ENCODE results near the gene NEK8. TPM values are rescaled to one million over a fixed set of nuclear protein-coding genes. Genes with fewer than 3 reads are reported as not detected.

Gene NEK8
- total and polyA plus RNA-seq, 2 of the 8 experiments (the other 6 are each of a cell fraction or from before 2014, with no cell fraction given) = 14.9 to 23.3 TPM

DNA sequence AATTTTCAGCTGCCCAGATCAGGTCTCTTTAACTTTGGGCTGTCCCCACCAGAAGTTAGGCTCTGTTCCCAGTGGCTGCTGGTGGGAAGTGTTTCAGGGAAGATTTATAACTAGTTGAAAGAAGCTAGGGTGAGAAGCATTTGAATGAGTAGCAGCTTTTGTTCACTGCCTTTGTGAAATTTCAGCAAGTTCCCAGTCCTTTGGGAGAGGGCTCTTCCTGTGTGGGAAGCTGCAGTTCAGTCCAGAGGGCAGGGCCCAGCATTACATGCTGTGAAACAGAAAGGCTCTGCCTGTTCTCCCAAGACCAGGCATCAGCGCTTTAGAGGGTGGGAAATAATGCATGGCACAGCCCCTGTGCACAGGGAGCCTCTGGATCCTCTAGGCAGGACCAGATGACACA, 34.7 kb upstream of the NEK8 start:
- H3K27ac ChIP-seq (ENCODE audit: low read depth, low read length) = no peak overlapping the region
- TF ChIP-seq GABPA (IDR thresholded peaks at IDR 0.05; ENCODE audit: borderline replicate concordance, insufficient read depth, low read length) = no peak
- TF ChIP-seq RFX5 (IDR thresholded peaks at IDR 0.05; ENCODE audit: borderline replicate concordance, low read depth, low read length) = no peak

More for the DNA sequence above, 34.7 kb upstream of the NEK8 start:
- H3K27me3 ChIP-seq (replicated peaks in 1 of 4; ENCODE audit: control insufficient read depth in 3 of 4, extremely low read depth in 1 of 4, insufficient read depth in 3 of 4, low read length in 3 of 4) = no peaks in the 10 kb centered on the region
- ChIA-PET CTCF (ENCODE audit: partially characterized antibody) (interaction anchor here (0.8 to 1.3 kb wide), 2 partner anchors 47 to 81 kb away, joined by 3 read pairs; no protein-coding TSS in a partner anchor), POLR2A (ENCODE audit: partially characterized antibody) (interaction anchor here (1.1 to 6.4 kb wide), 10 partner anchors 10 to 71 kb away, joined by 3 to 47 read pairs (median 8); partner anchors contain the start of genes PROCA1, RPL23A, SDF2 and SUPT6H)
- H3K9ac ChIP-seq (replicated peaks in 1 of 4; ENCODE audit: extremely low read depth in 1 of 4, low read depth in 3 of 4, low read length in 3 of 4) = no peak overlapping the region
- H2AFZ ChIP-seq (ENCODE audit: low read length) = no peak overlapping the region
- DNase-seq (ENCODE audit: low read depth in 1 of 2, low spot score in 2 of 2) (no peak), FAIRE-seq (no peak)
- no peak overlapping the region for H3K4me3 ChIP-seq (ENCODE audit: extremely low read depth in 1 of 4, insufficient read depth in 2 of 4, low read depth in 3 of 4, low read length in 4 of 4)
- H2BK12ac ChIP-seq (ENCODE audit: low read depth, low read length) = no peak overlapping the region
- no peak overlapping the region for H3K4me2 ChIP-seq (ENCODE audit: insufficient read depth in 1 of 2, low read depth in 2 of 2, low read length in 2 of 2)
- 94% methylated on average over 1 of the region's 1 CpG; no CpG with 5 or more reads in 1 of the 2 experiments for WGBS, 2 experiments (ENCODE audit: extremely low coverage in 1 of 2, insufficient coverage in 1 of 2, insufficient read length in 1 of 2, insufficient replicate concordance in 2 of 2, low coverage in 1 of 2, low lambda C conversion rate in 2 of 2, missing lambda C conversion rate in 1 of 2)
- H4K5ac ChIP-seq (ENCODE audit: insufficient read length, low read depth, low read length) = no peak overlapping the region
- H3K79me2 ChIP-seq (ENCODE audit: control insufficient read depth in 1 of 2, insufficient read depth in 2 of 2, low read length in 2 of 2) = no peaks in the 10 kb centered on the region
- H3K14ac ChIP-seq (ENCODE audit: insufficient read length) = no peak overlapping the region
- H4K8ac ChIP-seq (ENCODE audit: extremely low read depth, insufficient read depth, low read length) = no peak overlapping the region
- H4K20me1 ChIP-seq (replicated peaks in 1 of 2; ENCODE audit: control insufficient read depth in 1 of 2, insufficient read depth in 2 of 2, low read length in 2 of 2) = peaks cover 3 to 9% of the 10 kb centered on the region in 2 experiments
- H3K36me3 ChIP-seq (ENCODE audit: control insufficient read depth in 2 of 4, insufficient read depth in 4 of 4, low read length in 3 of 4) = peaks cover 42 to 87% (median 78%) of the 10 kb centered on the region in 4 experiments
- no peaks in the 10 kb centered on the region for H3K9me3 ChIP-seq (ENCODE audit: insufficient read depth in 2 of 2, low read depth in 1 of 2, low read length in 1 of 2)
- no peak overlapping the region for H3K23ac ChIP-seq (ENCODE audit: insufficient read length)
- H2BK5ac ChIP-seq (ENCODE audit: low read depth, low read length) = no peak overlapping the region
- H4K91ac ChIP-seq (replicated peaks; ENCODE audit: insufficient read length, low read length) = no peak overlapping the region
- H3K4me1 ChIP-seq (replicated peaks in 1 of 4; ENCODE audit: control insufficient read depth in 3 of 4, insufficient read depth in 4 of 4, low read length in 3 of 4) = no peaks in the 10 kb centered on the region
- no peaks in the 10 kb centered on the region for H3K79me1 ChIP-seq (ENCODE audit: low read depth, low read length)
- H3K56ac ChIP-seq (replicated peaks; ENCODE audit: insufficient read length, low read depth, low read length) = no peak overlapping the region
- no peak overlapping the region for H2AK5ac ChIP-seq (ENCODE audit: low read depth, low read length)
- no peak overlapping the region for H2BK120ac ChIP-seq (replicated peaks; ENCODE audit: low read depth, low read length)
- no peak overlapping the region for H2BK20ac ChIP-seq (ENCODE audit: low read length)
- no peaks in the 10 kb centered on the region for H3K23me2 ChIP-seq (ENCODE audit: low read depth, low read length)
- no peak overlapping the region for H3K4ac ChIP-seq (replicated peaks; ENCODE audit: insufficient read length, low read depth, low read length)
- H2BK15ac ChIP-seq (ENCODE audit: low read length) = no peak overlapping the region
- no peak overlapping the region for H3K18ac ChIP-seq (ENCODE audit: extremely low read depth, low read length)
